GM19043 (cell line): Measurements from ENCODE around the gene CECR2.
"Not testable (repeated sequence)": the region's sequence is repeated elsewhere in the genome, so short reads cannot be mapped to it uniquely, and the experiment has no call there.

ENCODE experiments used
- ATAC-seq: cut with Tn5 transposase; IDR thresholded peaks from one replicate; pipeline ENCODE4 v1.9.1; 2021; ENCODE audit warnings: low read depth; ENCODE audit not compliant: unreplicated experiment

The CECR2 gene

DNA sequence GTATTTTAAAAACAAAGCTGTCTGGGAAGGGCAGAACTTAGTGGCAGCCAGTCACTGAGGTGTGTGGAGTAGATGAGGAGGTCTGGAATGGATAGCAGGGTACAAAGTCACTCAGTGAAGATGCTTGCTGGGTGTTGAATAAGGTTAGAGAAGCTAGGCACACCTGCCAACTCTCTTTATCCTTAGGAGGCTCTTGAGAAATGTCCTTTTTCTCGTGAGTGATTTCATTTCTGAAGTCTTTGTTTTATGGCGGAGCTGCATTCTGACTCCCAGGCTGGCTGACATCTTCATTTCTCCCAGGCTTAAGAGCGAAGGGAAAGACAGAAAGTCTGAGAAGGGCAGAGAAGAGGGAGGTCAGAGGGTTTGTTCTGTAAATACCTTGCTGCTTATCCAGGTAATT, 31.0 kb downstream of the CECR2 start:
- ATAC-seq = no peak

DNA sequence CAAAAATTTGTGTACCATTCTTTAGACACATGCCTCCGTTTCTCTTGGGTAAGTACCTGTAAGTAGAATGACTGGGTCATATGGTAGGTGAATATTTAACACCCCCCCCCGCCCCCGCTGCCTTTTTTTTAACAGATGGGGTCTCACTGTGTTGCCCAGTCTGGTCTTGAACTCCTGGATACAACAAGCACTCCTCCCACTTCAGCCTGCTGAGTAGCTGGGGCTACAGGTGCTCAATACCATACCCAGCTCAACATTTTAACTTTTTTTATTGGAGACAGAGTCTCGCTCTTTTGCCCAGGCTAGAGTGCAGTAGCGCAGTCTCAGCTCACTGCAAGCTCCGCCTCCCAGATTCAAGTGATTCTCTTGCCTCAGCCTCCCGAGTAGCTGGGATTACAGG, 32.5 kb downstream of the CECR2 start:
- ATAC-seq = no peak

DNA sequence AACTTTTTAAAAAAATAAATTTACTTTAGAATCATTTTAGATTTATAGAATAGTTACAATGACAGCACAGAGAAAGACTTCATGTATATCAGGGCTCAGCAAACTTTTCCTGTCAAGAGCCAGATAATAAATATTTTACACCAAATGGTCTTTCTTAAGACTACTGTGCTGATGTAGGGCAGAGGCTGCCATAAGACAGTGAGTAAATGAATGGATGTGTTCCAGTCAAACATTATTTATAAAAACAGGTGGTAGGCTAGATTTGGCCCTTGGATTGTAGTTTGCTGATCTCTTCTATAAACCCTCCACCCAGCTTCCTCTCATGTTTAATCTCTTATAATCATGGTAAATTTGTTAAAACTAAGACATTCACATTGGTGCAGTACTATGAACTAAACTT, 33.0 kb downstream of the CECR2 start:
- no peak for ATAC-seq

DNA sequence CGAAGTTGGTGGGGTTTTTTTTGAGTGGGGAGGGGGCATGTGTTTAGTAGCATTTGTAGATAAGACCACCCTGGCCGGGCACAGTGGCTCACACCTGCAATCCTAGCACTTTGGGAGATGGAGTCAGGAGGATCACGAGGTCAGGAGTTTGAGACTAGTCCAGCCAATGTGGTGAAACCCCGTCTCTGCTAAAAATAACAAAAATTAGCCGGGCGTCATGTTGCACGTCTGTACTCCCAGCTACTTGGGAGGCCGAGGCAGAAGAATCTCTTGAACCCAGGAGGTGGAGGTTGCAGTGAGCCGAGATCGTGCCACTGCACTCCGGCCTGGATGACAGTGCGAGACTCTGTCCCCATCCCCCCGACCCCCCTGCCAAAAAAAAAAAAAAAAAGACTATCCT, 34.6 kb downstream of the CECR2 start:
- ATAC-seq = no peak

DNA sequence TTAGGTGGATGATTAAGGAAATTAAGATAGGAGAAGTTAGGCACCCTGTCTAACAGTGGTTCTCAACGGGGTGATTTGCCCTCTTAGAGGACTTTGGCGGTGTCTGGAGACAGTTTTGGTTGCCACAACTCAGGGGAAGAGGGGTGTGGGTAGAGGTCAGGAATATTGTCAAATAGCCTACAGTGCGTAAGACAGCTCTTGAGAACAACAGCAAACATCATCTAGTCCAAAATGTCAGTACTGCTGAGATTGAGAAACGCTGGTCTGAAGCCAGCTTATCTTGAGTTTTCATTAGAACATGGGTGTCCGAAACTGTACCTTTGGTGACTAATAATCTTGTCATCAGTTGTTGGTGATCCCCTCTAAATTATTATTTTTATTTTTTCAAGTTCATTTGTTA, 38.4 kb downstream of the CECR2 start:
- no peak for ATAC-seq

DNA sequence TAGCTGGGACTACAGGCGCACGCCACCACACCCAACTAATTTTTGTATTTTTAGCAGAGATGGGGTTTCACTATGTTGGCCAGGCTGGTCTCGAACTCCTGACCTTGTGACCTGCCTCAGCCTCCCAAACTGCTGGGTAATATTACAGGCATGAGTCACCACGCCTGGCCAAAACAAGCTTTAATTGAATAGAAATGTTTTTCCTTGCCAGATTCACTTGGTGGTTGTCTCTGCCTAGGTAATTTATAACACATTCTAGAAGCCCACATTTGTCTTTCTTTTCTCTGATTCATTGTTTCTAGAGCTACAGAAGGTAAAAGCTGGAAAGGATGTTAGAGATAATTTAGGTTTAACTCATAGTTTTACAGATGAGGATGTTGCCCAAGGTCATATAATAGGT, 41.3 kb downstream of the CECR2 start:
- ATAC-seq = no peak

DNA sequence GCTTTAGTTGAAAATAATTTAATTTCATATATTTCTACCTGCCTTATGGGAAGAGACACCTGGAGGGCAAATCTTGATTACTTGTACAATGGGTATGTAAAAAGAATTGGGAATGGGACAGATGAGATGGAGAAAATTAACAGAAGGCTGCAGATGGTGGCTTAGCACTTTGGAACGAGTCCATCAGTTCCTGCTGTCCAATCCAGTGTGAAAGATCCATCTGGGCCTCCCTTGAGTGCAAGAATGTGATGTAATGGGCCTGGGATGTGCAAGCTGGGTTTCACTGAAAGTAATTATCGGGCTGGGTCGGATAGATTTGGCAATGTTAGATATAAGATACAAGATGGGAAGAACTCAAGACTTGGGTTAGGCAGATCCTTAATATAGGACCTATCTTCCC, 42.0 kb downstream of the CECR2 start:
- ATAC-seq = no peak

DNA sequence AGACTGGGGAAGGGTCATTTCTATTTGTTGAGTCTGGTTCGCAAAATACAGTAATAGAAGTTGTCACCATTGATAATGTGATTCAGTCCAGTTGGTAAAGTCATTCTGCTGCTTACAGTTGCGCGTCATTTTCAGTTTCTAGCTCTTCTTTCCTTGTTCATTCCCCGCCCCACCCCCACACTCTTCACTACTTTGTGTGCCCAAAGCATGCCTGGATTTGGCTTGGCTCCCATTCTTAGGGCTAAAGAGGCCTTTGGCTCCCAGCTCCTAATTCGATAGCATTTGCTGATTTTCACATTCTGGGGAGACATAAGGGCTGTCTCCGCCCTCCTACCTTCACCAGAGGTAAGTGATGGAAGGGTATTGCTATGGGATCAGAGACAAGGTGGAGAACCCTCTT, 43.0 kb downstream of the CECR2 start:
- ATAC-seq = no peak

DNA sequence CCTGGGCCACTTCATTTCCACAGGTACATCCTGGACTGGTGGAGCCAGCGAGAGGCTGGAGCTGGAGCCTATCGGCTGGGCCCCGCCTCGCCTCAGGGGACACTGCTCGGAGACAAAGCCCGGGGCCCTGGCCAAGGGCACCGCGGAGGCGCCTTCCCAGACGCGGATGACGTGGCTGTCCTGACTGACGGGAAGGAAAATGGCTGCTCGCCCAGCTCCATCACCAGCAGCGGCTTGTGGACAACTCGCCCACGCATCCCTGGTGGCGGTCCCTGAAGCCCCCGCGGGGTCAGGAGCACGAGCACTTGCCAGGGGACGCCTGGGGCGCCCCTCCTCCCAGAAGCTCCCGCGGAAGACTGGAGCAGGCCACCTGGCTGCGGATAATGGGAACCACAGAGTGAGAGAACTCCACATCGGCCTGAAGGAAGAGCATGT, 49.6 kb downstream of the CECR2 start:
- no peak for ATAC-seq

DNA sequence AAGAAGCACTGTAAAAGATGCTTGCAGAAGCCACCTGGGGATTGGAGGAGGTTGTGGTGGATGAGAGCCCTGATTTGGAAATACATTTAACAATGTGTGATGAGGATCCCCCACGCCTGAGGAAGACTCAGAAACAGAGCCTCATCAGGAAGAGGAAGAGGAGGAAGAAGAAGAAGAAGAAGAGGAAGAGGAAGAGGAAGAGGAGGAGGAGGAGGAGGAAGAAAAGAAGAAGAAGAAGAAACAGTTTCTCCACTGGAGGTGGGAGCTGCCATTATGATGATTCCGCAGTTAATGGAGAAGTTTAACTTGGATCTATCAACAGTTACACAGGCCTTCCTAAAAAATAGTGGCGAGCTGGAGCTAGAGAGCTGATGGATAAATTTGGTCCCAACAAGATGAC, 50.1 kb downstream of the CECR2 start:
- ATAC-seq = no peak

DNA sequence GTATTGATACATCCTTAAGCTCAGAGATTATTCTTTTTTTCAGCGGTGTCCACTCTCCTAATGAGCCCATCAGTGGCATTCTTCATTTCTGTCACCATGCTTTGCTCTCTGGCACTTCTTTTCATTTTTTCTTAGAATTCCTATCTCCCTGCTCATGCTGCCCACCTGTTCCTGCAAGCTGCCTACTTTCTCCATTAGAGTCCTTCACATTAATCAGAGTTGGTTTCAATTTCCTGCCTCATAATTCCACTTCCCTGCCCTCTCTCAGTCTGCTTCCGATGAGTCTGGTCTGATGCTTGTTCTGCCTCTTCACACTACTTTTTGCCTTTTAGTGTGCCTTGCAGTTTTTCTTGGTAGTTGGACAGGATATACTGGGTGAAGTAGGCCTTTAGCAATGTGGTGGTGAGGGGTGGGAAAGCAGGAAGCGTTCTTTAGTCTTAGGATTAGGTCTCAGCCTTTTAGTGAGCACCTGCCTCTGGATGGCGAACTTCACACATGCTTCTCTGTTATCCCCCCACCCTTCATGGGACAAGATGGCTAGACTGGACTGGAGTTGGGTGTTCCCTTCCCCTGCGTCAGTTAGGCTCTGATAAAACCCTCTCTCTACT, 53.6 kb downstream of the CECR2 start:
- no peak for ATAC-seq

DNA sequence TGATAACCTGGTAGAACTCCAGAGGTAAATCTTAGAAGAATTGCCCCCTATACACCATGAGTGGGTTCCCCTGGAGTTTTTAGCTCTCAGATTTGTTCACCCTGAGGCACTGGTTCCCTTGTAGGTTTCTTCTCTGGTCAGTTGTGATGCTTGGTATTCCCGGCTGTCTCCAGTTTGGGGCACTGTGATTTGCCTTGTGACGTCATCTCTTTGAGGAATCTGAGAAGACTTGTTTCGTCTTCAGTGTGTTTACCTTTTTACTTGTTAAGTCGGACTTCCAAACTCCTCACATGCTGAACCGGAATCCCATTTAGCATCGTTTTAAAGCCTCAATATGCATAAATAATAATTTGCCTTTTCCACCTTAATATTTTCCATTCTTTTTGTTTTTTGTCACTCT, 54.4 kb downstream of the CECR2 start:
- ATAC-seq = no peak

DNA sequence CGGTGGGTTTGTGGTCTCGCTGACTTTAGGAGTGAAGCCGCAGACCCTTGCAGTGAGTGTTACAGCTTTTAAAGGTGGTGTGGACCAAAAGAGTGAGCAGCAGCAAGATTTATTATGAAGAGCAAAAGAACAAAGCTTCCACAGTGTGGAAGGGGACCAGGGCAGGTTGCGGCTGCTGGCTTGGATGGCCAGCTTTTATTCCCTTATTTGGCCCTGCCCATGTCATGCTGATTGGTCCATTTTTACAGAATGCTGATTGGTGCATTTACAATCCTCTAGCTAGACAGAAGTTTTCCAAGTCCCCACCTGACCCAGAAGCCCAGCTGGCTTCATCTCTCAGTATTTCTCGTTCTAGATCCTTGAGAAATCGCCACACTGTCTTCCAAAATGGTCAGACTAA, 58.3 kb downstream of the CECR2 start:
- ATAC-seq = not testable (repeated sequence)

DNA sequence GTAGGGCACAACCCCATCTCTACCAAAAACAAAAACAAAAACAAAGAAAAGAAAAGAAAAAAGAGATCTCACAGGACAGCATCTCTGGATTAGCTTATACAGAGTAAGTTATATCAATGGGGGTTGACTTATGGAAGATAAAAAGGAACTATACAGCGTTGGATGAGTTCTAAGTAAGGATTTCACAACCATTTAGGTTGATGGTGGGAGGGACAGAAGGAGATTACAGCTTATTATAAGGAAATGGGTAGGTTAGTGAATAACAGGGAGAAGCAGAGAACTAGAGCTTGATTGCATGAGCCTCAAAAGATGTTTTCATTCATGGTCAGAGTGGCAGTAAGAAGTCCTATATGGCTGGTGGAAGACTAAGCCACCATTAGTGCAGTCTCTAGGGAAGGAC, 60.3 kb downstream of the CECR2 start:
- ATAC-seq = no peak

DNA sequence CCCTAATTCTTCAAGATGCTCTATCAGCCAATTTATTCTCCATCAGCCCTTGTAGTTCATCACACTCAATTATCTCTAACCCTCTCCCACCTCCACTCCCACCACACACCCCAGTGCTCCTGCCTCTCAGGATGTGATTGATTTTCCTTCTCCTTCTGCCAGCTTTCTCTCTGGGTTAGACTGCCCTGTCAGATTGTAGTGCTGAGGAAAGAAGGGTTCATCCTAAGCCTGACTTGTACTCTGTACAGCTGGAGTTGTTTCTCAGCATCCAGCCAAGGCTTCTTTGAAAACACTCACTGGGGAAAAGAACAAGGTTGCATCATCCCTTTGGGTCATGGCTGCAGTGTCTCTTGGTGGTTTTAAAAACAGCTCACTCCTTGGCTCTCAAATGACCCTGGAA, 61.2 kb downstream of the CECR2 start:
- no peak for ATAC-seq

DNA sequence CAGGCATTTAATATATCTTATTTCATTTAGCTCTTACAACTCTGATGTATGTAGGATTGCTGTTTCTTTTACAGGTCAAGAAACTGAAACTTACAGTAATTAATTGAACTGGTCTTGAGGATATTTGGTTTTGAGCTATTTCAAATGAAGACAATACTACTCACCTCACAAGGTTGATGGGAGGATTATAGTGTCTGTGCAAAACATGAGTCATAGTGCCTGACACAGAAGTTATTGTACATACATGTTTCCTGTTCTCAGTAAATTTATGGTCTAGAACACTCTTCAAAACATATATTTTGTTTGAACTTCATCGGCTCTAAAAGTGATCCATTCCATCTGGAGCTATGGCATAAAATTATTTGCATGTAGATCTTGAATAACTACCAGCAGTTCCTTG, 61.9 kb downstream of the CECR2 start:
- no peak for ATAC-seq

DNA sequence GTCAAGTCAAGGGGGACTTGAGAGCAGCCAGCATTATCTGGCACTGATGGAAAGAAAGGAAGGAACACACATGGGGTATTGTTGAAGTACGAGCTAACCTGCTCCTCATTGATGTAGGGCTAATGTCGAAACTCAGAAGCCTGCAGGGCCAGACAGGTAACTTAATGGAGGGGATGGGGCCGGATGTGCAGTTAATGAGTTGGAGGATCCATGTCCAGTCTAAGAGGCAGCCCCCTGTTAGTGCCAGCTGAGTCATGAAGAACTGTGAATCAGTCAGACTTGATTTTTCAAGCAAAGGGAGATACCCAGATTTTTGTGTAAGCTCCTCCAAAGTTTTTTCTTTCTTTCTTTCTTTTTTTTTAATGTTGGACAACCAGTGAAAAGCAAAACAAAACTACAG, 65.6 kb downstream of the CECR2 start:
- ATAC-seq = no peak

DNA sequence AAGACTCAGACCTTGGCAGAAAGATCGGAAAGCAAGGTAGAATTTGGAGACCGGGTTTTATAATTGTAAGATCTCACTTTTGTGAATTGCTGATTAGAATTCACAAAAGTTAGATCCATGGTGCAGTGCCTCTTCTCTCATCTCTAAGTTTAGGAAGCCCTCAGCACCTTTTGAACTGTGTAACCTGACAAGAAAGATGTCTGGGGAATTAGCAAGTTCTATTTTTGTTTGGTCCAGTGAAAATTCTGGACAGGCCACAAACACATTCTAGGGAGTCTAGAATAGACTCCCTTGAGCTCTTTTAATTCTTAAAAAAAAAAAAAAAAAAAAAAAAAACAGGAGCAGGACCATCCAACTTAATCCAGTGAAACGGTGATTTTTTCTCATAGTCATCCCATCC, 66.1 kb downstream of the CECR2 start:
- ATAC-seq = no peak

DNA sequence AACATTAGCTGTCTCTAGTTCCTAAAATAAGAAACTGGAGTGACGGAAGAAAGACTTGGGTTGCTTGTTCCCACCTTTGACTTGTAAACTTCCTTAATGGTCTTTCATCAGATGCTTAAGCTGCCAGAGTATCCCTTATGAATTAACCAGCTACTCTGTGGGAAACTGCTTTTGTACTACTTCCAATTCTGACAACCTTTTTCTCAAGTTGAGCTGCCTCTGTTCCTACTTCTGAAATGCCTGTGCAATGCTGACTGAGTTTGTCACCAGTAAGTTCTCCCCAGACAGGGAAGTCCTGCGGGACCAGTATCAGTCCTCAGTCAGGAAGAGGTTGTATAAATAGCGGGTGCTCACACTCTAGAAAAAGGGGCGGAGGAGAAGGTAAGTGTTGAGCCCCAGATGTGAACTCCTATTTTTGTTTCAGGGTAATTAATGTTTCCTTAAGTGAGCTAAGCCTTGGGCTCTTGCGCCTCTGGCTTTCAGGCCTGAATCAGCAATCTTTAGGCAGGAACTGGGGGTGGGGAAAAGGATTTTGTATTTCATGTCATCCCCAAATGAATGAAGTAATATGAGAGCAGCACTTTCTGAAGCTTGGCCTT, 67.2 kb downstream of the CECR2 start:
- no peak for ATAC-seq

DNA sequence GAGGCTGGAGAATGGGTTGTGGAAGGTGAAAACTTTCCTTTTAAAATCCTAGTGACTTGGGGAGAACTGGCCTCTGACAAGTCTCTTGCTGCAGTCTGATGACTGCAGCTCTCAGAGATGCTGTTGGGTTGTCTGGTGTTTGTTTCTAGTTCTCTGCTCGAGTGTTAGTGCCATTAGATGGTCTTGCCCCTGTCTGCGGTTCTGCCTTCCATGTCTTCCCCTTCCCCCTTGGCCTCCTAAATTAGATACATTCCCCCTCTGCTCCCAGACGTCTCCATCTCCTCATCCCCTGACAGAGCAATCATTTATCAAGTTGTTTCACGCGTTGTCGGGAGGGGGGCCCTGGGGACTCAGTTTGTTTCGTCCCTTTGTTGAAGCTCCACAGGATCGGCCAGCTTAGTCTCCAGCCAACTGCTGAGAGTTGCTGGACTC, 67.7 kb downstream of the CECR2 start:
- ATAC-seq = no peak

DNA sequence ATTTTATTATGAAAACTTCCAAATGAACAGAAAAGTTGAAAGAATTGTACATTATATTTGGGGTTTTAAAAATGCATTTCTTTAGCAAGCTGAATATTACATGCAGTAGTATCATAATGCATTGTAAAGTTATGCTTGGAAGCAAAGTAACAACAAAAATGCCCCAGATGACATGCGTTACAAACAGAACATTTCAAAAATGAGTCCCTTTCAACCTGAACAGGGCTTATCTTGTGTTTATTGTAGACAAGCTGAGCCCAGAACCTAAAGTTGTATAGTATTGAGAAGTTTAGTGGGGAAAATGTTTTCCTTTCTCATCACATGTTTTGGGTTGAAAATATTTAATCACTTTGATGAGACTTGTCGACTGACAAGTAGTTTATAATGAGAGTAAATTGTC, 68.8 kb downstream of the CECR2 start:
- no peak for ATAC-seq

DNA sequence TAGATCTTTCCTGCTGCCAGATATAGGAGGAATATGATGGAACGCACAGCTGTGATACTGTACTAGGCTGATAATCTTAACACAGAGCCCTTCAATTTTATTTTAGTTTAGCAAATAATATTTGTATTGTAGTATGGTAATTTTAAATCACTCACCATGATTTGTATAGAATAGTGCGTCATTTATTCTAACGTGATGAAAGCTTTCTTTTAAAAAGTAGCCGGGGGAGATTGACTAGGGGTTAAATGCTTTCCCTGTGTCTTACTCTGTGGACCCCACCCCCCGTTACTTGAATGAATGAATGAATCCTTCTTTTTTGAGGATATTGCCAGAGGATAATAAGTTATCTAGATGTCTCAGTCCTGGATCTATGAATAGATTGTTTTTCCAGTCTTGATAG, 72.1 kb downstream of the CECR2 start:
- ATAC-seq = no peak
